Stimulated activated CD4-positive, alpha-beta T cell treated with anti-CD3 and anti-CD28 coated beads, Interleukin-1b, Interleukin-23, amount 100 ng/mL, for 4 hours (primary cell): Measurements from ENCODE around the gene TPM2.

Source experiments
- DNase-seq, 2 donors: peaks; one replicate each; pipeline ENCODE4 v3.0.0-alpha.2; 2020; ENCODE audit warnings: low read depth in 2 of 2

Gene TPM2

DNA sequence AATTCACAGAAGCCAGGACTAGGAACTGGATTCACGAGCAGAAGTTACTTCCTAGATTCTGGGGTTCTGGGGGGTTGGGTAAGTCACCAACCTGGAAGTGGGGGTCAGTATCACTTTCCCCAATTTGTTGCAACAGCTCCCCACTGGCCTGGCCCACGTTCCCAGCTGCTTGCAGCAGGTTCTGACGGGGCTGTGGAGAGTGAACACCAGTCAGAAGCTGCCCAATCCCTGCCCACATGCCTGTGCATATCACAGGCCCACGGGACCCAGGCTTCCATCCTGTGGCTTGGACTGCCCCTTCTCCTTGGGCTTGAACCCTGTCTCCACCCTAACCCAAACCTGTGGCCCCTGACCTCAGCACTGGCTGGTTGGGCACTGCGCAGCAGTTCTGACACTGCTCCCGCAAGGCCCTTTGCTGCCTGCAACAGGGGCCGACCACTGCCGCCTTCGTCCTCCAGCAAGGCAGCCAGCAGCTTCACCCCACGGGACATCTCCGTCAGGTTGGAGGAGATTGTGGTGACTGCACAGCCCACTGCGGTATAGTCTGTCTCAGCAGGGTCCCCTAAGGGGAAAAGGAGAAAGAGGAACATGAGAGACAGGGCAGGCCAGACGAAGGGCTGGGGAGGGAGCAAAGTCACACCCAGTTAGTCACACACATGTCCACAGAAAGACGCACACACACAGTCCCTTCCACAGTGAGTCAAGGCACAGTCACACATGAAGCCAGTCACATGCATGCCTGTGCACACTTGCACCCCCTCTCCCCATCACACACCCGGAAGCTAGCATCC is 29.2 kb upstream of the TPM2 start:
- no peak for DNase-seq

- DNase-seq = no peak
Measured at GRCh38 chr9:35717132-35717870, 27.6 kb upstream of the TPM2 start.

DNA sequence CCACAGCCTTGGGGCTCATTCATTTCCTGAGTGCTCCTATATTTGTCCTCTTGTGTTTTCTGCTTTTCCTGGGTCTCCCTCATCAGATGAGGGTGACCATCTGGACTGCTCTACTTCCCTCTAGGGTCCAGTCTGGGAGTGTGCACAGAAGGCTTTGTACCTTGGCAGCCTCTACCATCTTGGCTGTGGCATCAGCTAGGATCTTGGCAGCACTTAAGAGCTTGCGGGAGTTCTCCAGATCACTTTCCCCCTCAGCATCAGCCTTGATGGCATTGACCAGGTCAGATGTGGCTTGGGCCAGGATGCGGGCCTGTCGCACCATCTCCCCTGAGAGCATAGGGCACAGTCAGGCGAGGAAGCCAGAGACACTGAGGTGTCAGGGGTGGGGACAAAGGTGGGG is 26.5 kb upstream of the TPM2 start:
- DNase-seq = no peak

- no peak for DNase-seq
Measured at GRCh38 chr9:35714579-35715252, 25.0 kb upstream of the TPM2 start.

- DNase-seq = no peak
Measured at GRCh38 chr9:35714123-35714522, 24.4 kb upstream of the TPM2 start.

DNA sequence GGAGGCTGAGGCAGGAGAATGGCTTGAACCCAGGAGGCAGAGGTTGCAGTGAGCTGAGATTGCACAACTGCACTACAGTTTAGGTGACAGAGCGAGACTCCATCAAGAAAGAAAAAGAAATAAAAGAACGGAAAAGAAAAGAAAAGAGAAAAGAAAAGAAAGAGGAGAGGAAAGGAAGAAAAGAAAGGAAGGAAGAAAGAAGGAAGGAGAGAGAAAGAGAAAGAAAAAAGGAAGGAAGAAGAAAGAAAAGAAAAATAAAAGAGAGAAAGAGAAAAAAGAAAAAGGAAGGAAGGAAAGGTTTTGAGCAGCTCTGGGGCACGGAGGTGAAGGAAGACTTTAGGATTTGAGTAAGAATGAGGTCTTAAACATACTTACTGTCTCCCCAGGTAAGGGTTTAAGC is 23.9 kb upstream of the TPM2 start:
- DNase-seq = no peak

- DNase-seq = no peak
Measured at GRCh38 chr9:35712762-35713400, 23.2 kb upstream of the TPM2 start.

DNA sequence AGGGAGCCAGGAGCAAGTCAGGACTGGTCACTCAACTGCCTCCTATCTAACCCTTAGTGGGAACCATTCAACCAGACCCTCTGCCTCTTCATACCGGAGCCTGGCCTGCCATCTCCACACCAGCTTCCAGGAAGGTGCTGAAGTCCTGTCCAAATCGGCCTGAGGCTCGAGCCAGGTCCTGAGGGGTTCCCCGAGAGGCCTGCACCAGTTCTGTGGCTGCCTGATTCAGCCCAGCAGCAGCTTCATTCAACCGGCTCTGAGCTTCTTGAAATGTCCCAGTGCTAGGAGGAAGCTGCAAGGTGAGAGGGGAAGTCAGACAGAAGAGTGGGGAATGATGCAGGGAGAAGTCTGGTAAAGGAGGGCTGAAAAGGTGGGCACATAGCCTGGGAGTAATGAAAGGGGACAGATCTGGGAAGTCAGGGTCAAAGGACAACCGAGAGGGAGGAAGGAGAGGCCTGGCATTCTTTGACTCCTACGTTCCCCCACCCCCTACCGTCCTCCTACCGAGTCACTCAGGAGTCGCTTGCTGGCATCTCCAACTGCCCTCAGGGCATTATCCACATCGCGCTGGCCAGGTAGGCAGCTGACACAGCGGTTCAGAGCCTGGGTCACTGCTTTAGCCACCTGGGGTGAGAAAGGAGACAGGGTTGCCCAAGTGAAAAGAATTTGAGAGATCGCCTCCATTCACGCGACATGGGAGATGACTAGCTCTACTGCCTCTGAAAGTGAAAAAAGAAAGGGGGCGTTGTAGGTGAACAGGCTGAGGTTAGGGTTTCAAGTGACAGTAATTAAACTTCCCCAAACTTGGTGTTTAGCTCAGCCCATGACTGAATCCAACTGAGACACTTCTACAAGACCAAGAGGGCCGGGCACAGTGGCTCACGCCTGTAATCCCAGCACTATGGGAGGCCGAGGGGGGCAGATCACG is 22.0 kb upstream of the TPM2 start:
- no peak for DNase-seq

DNA sequence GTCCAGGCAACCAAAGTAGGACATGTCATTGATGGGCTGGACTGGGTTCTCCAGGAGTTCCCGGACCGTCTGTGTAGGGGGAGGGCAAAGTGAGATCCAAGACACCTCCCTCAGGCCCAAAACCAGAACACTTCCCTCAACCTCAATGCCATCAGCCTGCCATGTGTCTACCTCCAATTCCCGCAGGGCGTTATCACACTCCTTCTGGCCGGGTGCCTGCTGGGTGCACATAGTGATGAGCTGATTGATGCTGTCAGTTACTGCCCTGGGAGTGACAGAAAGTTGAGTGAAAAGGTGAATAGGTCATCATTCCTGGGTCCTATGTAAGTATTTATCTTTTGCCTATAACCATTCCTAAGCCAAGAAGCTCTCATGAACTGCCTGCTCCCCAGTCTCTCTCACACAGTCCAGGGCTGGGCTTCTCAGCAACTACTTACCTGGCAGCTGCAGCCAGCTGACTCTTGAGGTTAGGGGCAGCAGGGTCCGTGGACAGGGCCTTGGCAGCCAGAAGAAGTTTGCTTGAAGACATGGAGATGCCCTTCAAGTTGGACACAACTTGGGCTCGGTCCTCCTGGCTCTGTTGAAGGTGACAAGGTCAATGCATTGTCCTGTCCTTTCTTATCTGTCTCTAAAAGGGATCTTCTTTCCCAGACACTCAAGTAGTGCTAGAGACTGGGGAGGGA is 21.2 kb upstream of the TPM2 start:
- no peak for DNase-seq

DNA sequence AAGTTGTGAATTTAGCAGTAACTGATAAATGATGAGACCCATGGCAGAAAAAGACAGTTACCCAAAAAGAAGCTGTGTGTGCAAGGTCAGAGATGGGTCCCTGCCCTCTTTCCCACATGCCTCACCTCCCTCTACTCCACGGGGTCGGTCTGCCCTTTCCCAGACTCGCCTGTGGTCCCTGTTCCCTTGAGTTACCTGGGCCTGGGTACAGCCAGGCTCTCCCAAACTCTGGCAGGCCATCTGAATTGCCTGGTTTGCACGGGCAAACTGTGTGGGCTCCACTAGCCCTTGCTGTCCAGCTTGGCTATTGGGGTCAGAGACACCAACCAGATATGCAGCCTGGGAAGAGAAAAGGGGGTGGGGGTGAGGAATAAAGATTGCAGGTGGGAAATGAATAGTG is 18.4 kb upstream of the TPM2 start:
- no peak for DNase-seq

DNA sequence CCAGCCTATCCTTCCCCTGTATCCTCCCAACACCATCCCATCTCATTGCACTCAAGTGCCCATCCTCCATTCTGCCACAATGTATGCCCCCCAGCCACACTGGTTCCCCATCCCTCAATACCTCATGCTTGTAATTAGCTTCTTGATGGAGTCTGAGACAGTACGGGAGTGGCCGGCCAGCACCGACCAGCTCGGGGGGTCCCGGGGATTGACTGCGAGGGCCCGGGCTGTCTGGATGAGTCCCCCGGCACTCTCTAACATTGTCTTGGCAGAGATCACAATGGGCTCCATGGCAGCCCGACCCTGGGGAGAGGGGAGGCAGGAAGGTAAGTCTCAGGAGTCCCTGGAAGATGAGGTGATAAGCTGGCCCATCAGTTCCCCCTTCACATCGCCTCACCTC is 17.2 kb upstream of the TPM2 start:
- DNase-seq = no peak

- no peak for DNase-seq
Measured at GRCh38 chr9:35705836-35706430, 16.2 kb upstream of the TPM2 start.

- DNase-seq = no peak
Measured at GRCh38 chr9:35705372-35705771, 15.6 kb upstream of the TPM2 start.

GRCh38 chr9:35703906-35704672 is 14.4 kb upstream of the TPM2 start:
- no peak for DNase-seq

DNA sequence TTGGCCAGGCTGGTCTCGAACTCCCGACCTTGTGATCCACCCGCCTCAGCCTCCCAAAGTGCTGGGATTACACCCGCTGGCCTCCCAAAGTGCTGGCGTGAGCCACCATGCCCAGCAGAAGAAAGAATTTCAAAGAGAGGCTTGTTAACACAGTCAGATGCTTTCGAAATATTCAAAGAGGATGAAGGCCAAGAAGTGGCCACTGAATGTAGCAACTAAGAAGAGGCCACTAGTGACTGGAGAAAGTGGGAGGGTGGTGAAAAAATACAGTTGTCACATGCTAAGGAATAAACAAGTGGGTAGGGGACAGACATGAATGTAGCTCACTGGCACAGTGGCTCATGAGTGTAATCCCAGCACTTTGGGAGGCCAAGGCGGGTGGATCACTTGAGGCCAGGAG is 13.0 kb upstream of the TPM2 start:
- DNase-seq = no peak

- DNase-seq = no peak
Measured at GRCh38 chr9:35700942-35701341, 11.2 kb upstream of the TPM2 start.

DNA sequence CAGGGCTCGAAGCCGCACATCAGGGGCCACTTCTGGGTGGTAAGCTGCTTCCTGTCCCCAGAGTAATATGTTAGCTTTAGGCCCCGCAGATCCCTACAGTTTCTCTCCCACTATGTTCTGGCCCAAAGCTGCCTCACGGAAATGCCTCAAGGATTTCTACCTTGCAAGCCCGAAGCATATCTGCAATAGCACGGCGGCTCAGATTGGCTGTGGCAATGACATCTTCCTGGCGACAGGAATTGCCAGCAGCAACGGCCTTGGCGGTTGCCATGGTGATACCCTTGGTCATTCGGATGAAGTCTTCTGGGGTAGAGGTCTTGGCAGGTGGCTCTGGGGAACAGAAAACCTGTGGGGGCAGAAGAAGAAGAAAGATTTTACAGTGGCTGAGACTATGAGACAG is 10.3 kb upstream of the TPM2 start:
- DNase-seq = no peak

GRCh38 chr9:35698231-35698630 is 8.5 kb upstream of the TPM2 start:
- no peak for DNase-seq

GRCh38 chr9:35697486-35697885 is 7.8 kb upstream of the TPM2 start:
- DNase-seq = no peak
